Endothelial cell of umbilical vein (primary cell): ENCODE measurements around the gene EEF1AKMT2. TPM values are rescaled to one million over a fixed set of nuclear protein-coding genes. Genes with fewer than 3 reads are reported as not detected.
"Not testable (repeated sequence)": the region's sequence is repeated elsewhere in the genome, so short reads cannot be mapped to it uniquely, and the experiment has no call there.

ENCODE experiments used
- BruUV-seq: library from RNA; stranded (reverse); fragments of 400-500 nt; replicated peaks from 2 replicates; lab custom pipeline; 2021; lab: Mats Ljungman, UMichigan
- CTCF ChIA-PET: fragments of 300-600, 350-600 bp; sonication (Branson Sonifier 250); formaldehyde crosslinking; loops from one replicate; lab custom pipeline; 2021; ENCODE audit warnings: antibody characterized with exemption, inconsistent platforms; lab: Charles Lee
- POLR2A ChIA-PET: fragments of 300-600, 350-600 bp; sonication (Branson Sonifier 250); formaldehyde crosslinking; loops from one replicate; lab custom pipeline; 2021; ENCODE audit warnings: antibody characterized with exemption, inconsistent platforms; lab: Charles Lee
- DNase-seq: peaks from one replicate; pipeline ENCODE4 v3.0.0-alpha.2; 2011; ENCODE audit warnings: low read depth, low spot score
- FAIRE-seq: peaks from 2 replicates; lab custom pipeline; 2011; peaks lifted over from hg19 to GRCh38; lab: Jason Lieb, UNC
- H2AFZ ChIP-seq: 2 replicates; pipeline ENCODE4 v1.6.0; 2012; ENCODE audit warnings: low read depth, low read length, control low read depth, inconsistent platforms
- H3K27ac ChIP-seq: 2 replicates; pipeline ENCODE4 v1.5.1; 2011; ENCODE audit warnings: low read depth, mild to moderate bottlenecking, control low read depth, low read length, moderate library complexity; ENCODE audit not compliant: insufficient read depth
- H3K27me3 ChIP-seq, 2 experiments: 2 replicates each; pipeline versions ENCODE4 v1.6.0 to v1.6.1; 2011; ENCODE audit warnings: low read length in 2 of 2, mixed read lengths in 1 of 2; ENCODE audit not compliant: control insufficient read depth in 2 of 2, insufficient read depth in 2 of 2
- H3K36me3 ChIP-seq, 2 experiments: 2 replicates in 1 of 2; 3 replicates in 1 of 2; pipeline ENCODE4 v1.5.1; 2011; ENCODE audit warnings: low read length in 2 of 2, mild to moderate bottlenecking in 1 of 2, moderate library complexity in 1 of 2; ENCODE audit not compliant: control insufficient read depth in 2 of 2, insufficient read depth in 2 of 2; ENCODE audit errors: extremely low read depth in 1 of 2
- H3K4me1 ChIP-seq: 3 replicates; pipeline ENCODE4 v1.5.1; 2011; ENCODE audit warnings: mild to moderate bottlenecking, low read length; ENCODE audit not compliant: control insufficient read depth, insufficient read depth; ENCODE audit errors: extremely low read depth
- H3K4me2 ChIP-seq: 2 replicates; pipeline ENCODE4 v1.6.1; 2011; ENCODE audit warnings: low read length, control low read depth, mixed read lengths; ENCODE audit not compliant: insufficient read depth
- H3K4me3 ChIP-seq, 3 experiments: fragments of 200-600 bp in 1 of 3; sonication (generic), shearing (Covaris generic) in 1 of 3; replicated peaks in 1 of 3; 2 replicates each; pipeline ENCODE4 v1.5.1; 2011 to 2016; ENCODE audit warnings: control low read depth in 3 of 3, low read length in 3 of 3, mild to moderate bottlenecking in 2 of 3, inconsistent platforms in 1 of 3, low read depth in 1 of 3, moderate library complexity in 1 of 3; ENCODE audit not compliant: insufficient read depth in 1 of 3
- H3K79me2 ChIP-seq: 2 replicates; pipeline ENCODE4 v1.6.0; 2012; ENCODE audit warnings: low read length, inconsistent platforms; ENCODE audit not compliant: control insufficient read depth, insufficient read depth
- H3K9ac ChIP-seq: replicated peaks from 2 replicates; pipeline ENCODE3; 2011; ENCODE audit warnings: low read length, control low read depth; ENCODE audit not compliant: insufficient read depth; ENCODE audit errors: extremely low read depth
- H3K9me1 ChIP-seq: replicated peaks from 3 replicates; pipeline ENCODE4 v1.6.0; 2011; ENCODE audit warnings: mild to moderate bottlenecking, low read length; ENCODE audit not compliant: control insufficient read depth, insufficient read depth; ENCODE audit errors: extremely low read depth
- H3K9me3 ChIP-seq: replicated peaks from 2 replicates; pipeline ENCODE4 v1.5.1; 2012; ENCODE audit warnings: low read length, inconsistent platforms; ENCODE audit not compliant: control insufficient read depth, insufficient read depth
- H4K20me1 ChIP-seq: replicated peaks from 2 replicates; pipeline ENCODE3; 2011; ENCODE audit warnings: mild to moderate bottlenecking, low read length; ENCODE audit not compliant: control insufficient read depth, insufficient read depth; ENCODE audit errors: extremely low read depth
- JUN ChIP-seq: IDR thresholded peaks from 2 replicates; pipeline ENCODE4 v1.6.1; 2011; ENCODE audit warnings: borderline replicate concordance, low read depth; ENCODE audit not compliant: insufficient read length, insufficient read depth
- dilution Hi-C: fragments of 300-500 bp; cut with MboI; formaldehyde crosslinking; loops from one replicate; pipeline ENCODE4 v1.15.0; 2019; ENCODE audit warnings: low sequenced_read_pairs; ENCODE audit not compliant: extremely low pct_ligation_motif_present
- intact Hi-C: fragments of 100-400 bp; cut with micrococcal nuclease; formaldehyde crosslinking; loops from one replicate; pipeline ENCODE4 v1.10.0; 2022
- polyA plus RNA-seq, 4 experiments: library from polyadenylated mRNA; depleted of rRNA in 3 of 4; stranded (reverse) in 3 of 4; unstranded in 1 of 4; fragments of >200 nt; gene quantifications; 2 replicates each; pipeline versions ENCODE4 v1.2.1 to v1.2.3, GENCODE V29; 2011 to 2012; ENCODE audit warnings: missing spikeins in 1 of 4
- total RNA-seq: library from RNA; stranded (reverse); gene quantifications from 2 replicates; pipeline ENCODE4 v1.2.3, GENCODE V29; 2021

EEF1AKMT2 gene
- total and polyA plus RNA-seq, 2 donors (not counting 3 experiments of a cell fraction or from before 2014, with no cell fraction given) = 8.5 to 21.3 TPM

GRCh38 chr10:124746992-124747391, 44.7 kb downstream of the EEF1AKMT2 start:
- Histone ChIP-seq H3K36me3 (no peaks in the 10 kb centered on the region), H3K27me3 (no peaks in the 10 kb centered on the region), H3K9me3 (no peaks in the 10 kb centered on the region), H2AFZ (no peak overlapping the region), H3K79me2 (peaks cover 3% of the 10 kb centered on the region), H3K9ac (no peak overlapping the region), H4K20me1 (no peaks in the 10 kb centered on the region), H3K9me1 (no peaks in the 10 kb centered on the region), H3K4me2 (no peak overlapping the region), H3K4me1 (peaks cover 15% of the 10 kb centered on the region), H3K4me3 (no peak overlapping the region), H3K27ac (no peak overlapping the region)
- dilution Hi-C loops (no loop called here), intact Hi-C loops (loop anchor here (5.0 kb wide), 1 partner anchor 345 kb away; no protein-coding TSS in a partner anchor)
- no peak for TF ChIP-seq JUN
- FAIRE-seq = no peak
- ChIA-PET CTCF (interaction anchor here (0.7 to 6.8 kb wide), 7 partner anchors 15 to 216 kb away, joined by 3 to 218 read pairs (median 23); no protein-coding TSS in a partner anchor), POLR2A (no interaction called here)
- no TSS peak for BruUV-seq
- no peak for DNase-seq

GRCh38 chr10:124746447-124746846, 45.2 kb downstream of the EEF1AKMT2 start:
- DNase-seq, H3K27ac ChIP-seq, dilution Hi-C loops, H3K9me3 ChIP-seq, BruUV-seq, H3K9me1 ChIP-seq, H2AFZ ChIP-seq, H3K79me2 ChIP-seq, H3K4me2 ChIP-seq, FAIRE-seq, H3K36me3 ChIP-seq, POLR2A ChIA-PET, H3K27me3 ChIP-seq, H3K9ac ChIP-seq, H3K4me3 ChIP-seq, H4K20me1 ChIP-seq: not testable (repeated sequence)
- intact Hi-C loops = loop anchor here (5.0 kb wide), 1 partner anchor 344 kb away; no protein-coding TSS in a partner anchor
- peaks cover 21% of the 10 kb centered on the region for H3K4me1 ChIP-seq
- CTCF ChIA-PET = interaction anchor here (0.7 to 6.8 kb wide), 15 partner anchors 9 to 222 kb away, joined by 3 to 218 read pairs (median 9); no protein-coding TSS in a partner anchor
